GM19193 (cell line): ENCODE measurements around the gene STK39.

Source experiments
- POLR2A ChIP-seq: IDR thresholded peaks from 4 replicates; pipeline ENCODE4 v1.6.1; 2011; ENCODE audit not compliant: insufficient read depth, insufficient read length; ENCODE audit errors: extremely low read depth

Gene STK39

DNA sequence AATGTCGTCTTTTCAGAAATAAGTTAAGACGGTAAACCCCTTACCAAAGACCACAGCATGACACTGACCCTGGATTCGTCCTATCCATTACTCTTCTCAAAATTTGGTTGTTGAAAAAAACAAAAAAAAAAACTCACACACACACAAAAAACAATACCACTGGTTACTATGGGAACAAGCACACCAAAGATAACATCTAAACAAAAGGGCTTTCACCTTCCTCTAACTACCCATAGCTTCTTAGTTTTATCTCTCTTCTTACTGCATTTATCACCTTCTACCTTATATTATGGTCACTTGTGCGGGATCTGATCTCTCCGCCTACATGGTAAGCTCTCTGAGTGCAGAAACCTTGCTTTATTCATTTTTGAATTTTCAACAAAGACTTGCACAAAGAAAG, 192.7 kb downstream of the STK39 start:
- no peak for TF ChIP-seq POLR2A

GRCh38 chr2:168053676-168054075, 193.7 kb downstream of the STK39 start:
- TF ChIP-seq POLR2A, result no peak

- no peak for TF ChIP-seq POLR2A
Observed at GRCh38 chr2:168052773-168053172, 194.6 kb downstream of the STK39 start.

GRCh38 chr2:168050377-168050776, 197.0 kb downstream of the STK39 start:
- no peak for TF ChIP-seq POLR2A

DNA sequence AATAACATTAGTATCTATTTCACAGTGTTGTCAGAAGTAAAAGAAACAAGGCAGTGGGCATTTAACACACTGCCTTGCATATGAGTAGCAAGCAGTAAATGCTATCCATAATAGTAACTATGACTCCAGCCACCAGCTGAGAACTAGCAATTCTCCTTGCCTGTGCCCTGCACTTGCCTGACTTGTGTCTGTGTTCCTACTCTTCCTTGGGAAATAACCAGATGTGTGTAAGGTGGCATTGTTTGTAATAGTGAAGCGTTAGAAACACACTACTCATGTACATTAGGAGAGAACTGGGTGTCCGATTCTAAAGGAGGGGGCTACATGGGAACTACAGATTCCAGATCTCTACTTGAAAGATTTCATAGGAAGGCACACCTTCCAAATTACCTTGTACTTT, 197.8 kb downstream of the STK39 start:
- TF ChIP-seq POLR2A, result no peak

DNA sequence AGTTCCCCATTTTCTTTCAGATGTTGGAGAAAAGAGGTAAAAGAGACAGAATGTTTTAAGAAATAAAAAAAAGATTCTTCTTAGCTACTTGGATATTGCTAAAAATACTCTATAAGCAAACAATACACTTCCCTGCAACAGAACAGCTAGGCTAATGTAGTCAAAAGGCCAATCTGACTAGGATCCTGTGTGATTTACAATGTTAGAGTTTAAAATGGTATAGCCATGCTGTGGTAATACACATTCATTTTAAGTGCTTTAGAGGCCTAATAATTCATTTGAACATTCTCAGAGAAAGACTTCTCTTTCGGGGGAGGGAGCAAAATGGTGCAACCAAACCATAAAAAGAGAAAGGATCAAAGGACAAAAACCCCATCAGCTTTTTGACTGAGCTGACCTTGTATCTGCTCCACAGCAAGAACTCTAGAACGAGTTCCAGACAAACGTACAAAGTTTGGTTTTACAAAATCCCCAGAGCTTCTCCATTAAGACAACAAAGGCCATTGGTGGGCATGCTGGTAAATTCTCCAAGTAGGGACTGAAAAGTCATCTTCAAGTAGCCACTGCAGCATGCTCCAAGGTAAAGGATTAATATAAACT, 200.2 kb downstream of the STK39 start:
- TF ChIP-seq POLR2A, result no peak

DNA sequence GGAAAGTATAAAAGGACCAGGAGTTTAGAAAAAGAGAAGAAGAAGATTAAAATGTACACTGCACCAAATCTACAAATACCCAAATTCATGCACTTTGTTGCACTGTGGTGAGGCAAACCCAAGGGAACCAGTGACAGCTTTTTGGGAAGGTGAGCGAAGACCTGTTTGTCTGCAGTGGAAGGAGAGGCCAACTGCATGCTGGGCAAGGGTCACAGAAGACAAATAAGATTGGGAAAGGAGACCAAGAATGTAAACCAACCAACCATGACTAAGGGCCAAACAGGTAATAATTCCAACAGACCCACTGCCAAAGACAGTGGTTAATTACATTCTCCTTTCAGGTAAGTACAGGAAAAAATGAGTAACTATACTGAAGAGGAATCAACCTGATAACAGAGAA, 202.8 kb downstream of the STK39 start:
- no peak for TF ChIP-seq POLR2A

GRCh38 chr2:168044176-168044575, 203.2 kb downstream of the STK39 start:
- no peak for TF ChIP-seq POLR2A

GRCh38 chr2:168039881-168040280, 207.5 kb downstream of the STK39 start:
- no peak for TF ChIP-seq POLR2A

GRCh38 chr2:168037778-168038177, 209.6 kb downstream of the STK39 start:
- TF ChIP-seq POLR2A, result no peak

GRCh38 chr2:168035458-168035857, 211.9 kb downstream of the STK39 start:
- no peak for TF ChIP-seq POLR2A

- TF ChIP-seq POLR2A, result no peak
Observed at GRCh38 chr2:168034616-168035015, 212.8 kb downstream of the STK39 start.

DNA sequence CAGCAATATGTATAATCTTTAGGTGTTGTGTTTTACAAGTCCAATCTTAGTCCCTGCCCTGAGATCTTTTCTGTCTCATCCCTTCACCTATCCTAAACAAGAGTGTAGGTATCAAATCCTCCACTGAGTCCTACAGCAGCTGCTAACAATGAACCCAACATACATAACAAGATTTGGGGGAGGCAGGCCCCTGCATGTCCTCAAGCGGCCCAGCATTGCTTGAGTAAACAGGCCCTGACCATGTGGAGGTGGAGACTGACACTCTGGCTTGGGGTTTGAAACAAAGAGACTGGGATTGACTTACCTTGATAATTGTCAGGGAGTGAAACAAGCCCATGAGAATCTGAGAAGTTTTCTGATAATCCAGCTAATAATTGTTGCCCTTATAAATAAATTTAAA, 213.4 kb downstream of the STK39 start:
- TF ChIP-seq POLR2A, result no peak

GRCh38 chr2:168032091-168032490, 215.3 kb downstream of the STK39 start:
- no peak for TF ChIP-seq POLR2A

- TF ChIP-seq POLR2A, result no peak
Observed at GRCh38 chr2:168030862-168031624, 216.4 kb downstream of the STK39 start.

GRCh38 chr2:168029071-168029470, 218.3 kb downstream of the STK39 start:
- TF ChIP-seq POLR2A, result no peak
